CD14-positive monocyte (primary cell): ENCODE results near the gene HECTD1. TPM values are rescaled to one million over a fixed set of nuclear protein-coding genes. Genes with fewer than 3 reads are reported as not detected.

Source experiments
- DNase-seq, 3 donors: peaks; one replicate each; pipeline ENCODE4 v3.0.0-alpha.2; 2011 to 2022
- H2AFZ ChIP-seq: 2 replicates; pipeline ENCODE4 v1.6.0; 2012; ENCODE audit warnings: mild to moderate bottlenecking, low read depth, low read length, inconsistent platforms; ENCODE audit not compliant: insufficient read depth, poor library complexity, severe bottlenecking
- H3K27ac ChIP-seq, 2 donors: 1 replicate in 1 of 2; 2 replicates in 1 of 2; pipeline ENCODE4 v1.5.1; 2012 to 2013; ENCODE audit warnings: low read length in 2 of 2, control low read depth in 1 of 2, inconsistent platforms in 1 of 2, low read depth in 1 of 2, mild to moderate bottlenecking in 1 of 2
- H3K27me3 ChIP-seq, 2 donors: one replicate each; pipeline versions ENCODE4 v1.6.0 to v1.6.1; 2011 to 2013; ENCODE audit warnings: low read length in 2 of 2; ENCODE audit not compliant: control insufficient read depth in 2 of 2, insufficient read depth in 2 of 2
- H3K36me3 ChIP-seq, 2 donors: replicated peaks in 1 of 2; 1 replicate in 1 of 2; 2 replicates in 1 of 2; pipeline versions ENCODE4 v1.5.1 to v1.6.1; 2012 to 2013; ENCODE audit warnings: low read length in 2 of 2, control low read depth in 1 of 2, inconsistent platforms in 1 of 2, mild to moderate bottlenecking in 1 of 2; ENCODE audit not compliant: insufficient read depth in 2 of 2, control insufficient read depth in 1 of 2
- H3K4me1 ChIP-seq, 2 donors: 1 replicate in 1 of 2; 2 replicates in 1 of 2; pipeline versions ENCODE4 v1.5.1 to v1.6.1; 2012 to 2013; ENCODE audit warnings: low read length in 2 of 2, control low read depth in 1 of 2, inconsistent platforms in 1 of 2, mild to moderate bottlenecking in 1 of 2, moderate library complexity in 1 of 2; ENCODE audit not compliant: insufficient read depth in 2 of 2, control insufficient read depth in 1 of 2
- H3K4me2 ChIP-seq: replicated peaks from 2 replicates; pipeline ENCODE3; 2012; ENCODE audit warnings: low read length, moderate library complexity, mild to moderate bottlenecking; ENCODE audit not compliant: poor library complexity, severe bottlenecking; ENCODE audit errors: extremely low read depth
- H3K4me3 ChIP-seq, 3 experiments: fragments of 200-600 bp in 1 of 3; sonication (generic) in 1 of 3; replicated peaks in 1 of 3; 1 replicate in 2 of 3; 2 replicates in 1 of 3; pipeline ENCODE4 v1.5.1; 2011 to 2013; ENCODE audit warnings: low read length in 3 of 3, mild to moderate bottlenecking in 3 of 3, control low read depth in 2 of 3, low read depth in 2 of 3, inconsistent platforms in 1 of 3, moderate library complexity in 1 of 3
- H3K79me2 ChIP-seq: 2 replicates; pipeline ENCODE4 v1.6.0; 2012; ENCODE audit warnings: mild to moderate bottlenecking, control low read depth, inconsistent platforms, low read length, moderate library complexity; ENCODE audit not compliant: insufficient read depth
- H3K9ac ChIP-seq: 2 replicates; pipeline ENCODE4 v1.6.0; 2017; ENCODE audit warnings: low read length, mild to moderate bottlenecking; ENCODE audit not compliant: insufficient read depth, poor library complexity, severe bottlenecking
- H3K9me3 ChIP-seq, 2 donors: replicated peaks in 1 of 2; 1 replicate in 1 of 2; 2 replicates in 1 of 2; pipeline versions ENCODE4 v1.5.1 to v1.6.1; 2012 to 2013; ENCODE audit warnings: low read length in 2 of 2, control low read depth in 1 of 2; ENCODE audit not compliant: control insufficient read depth in 1 of 2, insufficient read depth in 1 of 2
- H4K20me1 ChIP-seq: 2 replicates; pipeline ENCODE4 v1.6.0; 2012; ENCODE audit warnings: mild to moderate bottlenecking, low read length, control low read depth, moderate library complexity; ENCODE audit not compliant: insufficient read depth
- H3K27ac Mint-ChIP-seq, 7 donors: one replicate each; pipeline ENCODE4 v1.8.0; 2020; ENCODE audit warnings: mild to moderate bottlenecking in 7 of 7, mixed read lengths in 7 of 7, moderate library complexity in 6 of 7, inconsistent platforms in 2 of 7
- H3K27me3 Mint-ChIP-seq, 3 donors: one replicate each; pipeline ENCODE4 v1.8.0; 2021 to 2022; ENCODE audit warnings: low read depth in 3 of 3, mild to moderate bottlenecking in 3 of 3, mixed read lengths in 3 of 3, moderate library complexity in 3 of 3, inconsistent platforms in 1 of 3
- H3K36me3 Mint-ChIP-seq, 2 donors: one replicate each; pipeline ENCODE4 v1.8.0; 2020; ENCODE audit warnings: mixed read lengths in 2 of 2, inconsistent platforms in 1 of 2, mild to moderate bottlenecking in 1 of 2
- H3K4me1 Mint-ChIP-seq: one replicate; pipeline ENCODE4 v1.8.0; 2020; ENCODE audit warnings: mild to moderate bottlenecking, mixed read lengths
- H3K4me3 Mint-ChIP-seq, 2 donors: one replicate each; pipeline ENCODE4 v1.8.0; 2020; ENCODE audit warnings: mild to moderate bottlenecking in 2 of 2, mixed read lengths in 2 of 2, moderate library complexity in 1 of 2
- H3K9me3 Mint-ChIP-seq, 7 donors: one replicate each; pipeline ENCODE4 v1.8.0; 2020 to 2022; ENCODE audit warnings: mixed read lengths in 7 of 7, mild to moderate bottlenecking in 6 of 7, moderate library complexity in 6 of 7, inconsistent platforms in 2 of 7
- WGBS: methylation state at CpG from one replicate; pipeline ENCODE4 v1.1.5; 2013; ENCODE audit warnings: missing lambda C conversion rate; ENCODE audit not compliant: insufficient coverage; 5-methylcytosine and 5-hydroxymethylcytosine counted together
- intact Hi-C, 2 donors: fragments of 100-400 bp; cut with micrococcal nuclease; formaldehyde crosslinking; loops; one replicate each; pipeline versions ENCODE4 v1.15.0 to v1.15.1; 2023
- polyA plus RNA-seq, 3 donors: library from polyadenylated mRNA; depleted of rRNA in 1 of 3; unstranded in 2 of 3; stranded (reverse) in 1 of 3; fragments of 300-500 nt in 2 of 3; fragments of >200 nt in 1 of 3; fragmentation: Illumina TruSeq in 2 of 3; gene quantifications; 1 replicate in 2 of 3; 2 replicates in 1 of 3; pipeline ENCODE4 v1.2.3, GENCODE V29; 2012 to 2021
- TF ChIP-seq, protein P1 (sequence below): fragments of 200-600 bp; IDR thresholded peaks from one replicate; pipeline ENCODE4 v1.8.0; 2022; ENCODE audit warnings: antibody characterized with exemption, mild to moderate bottlenecking

Gene HECTD1
- polyA plus RNA-seq, 3 donors: 12.7 to 55.9 (median 21.5) TPM

DNA sequence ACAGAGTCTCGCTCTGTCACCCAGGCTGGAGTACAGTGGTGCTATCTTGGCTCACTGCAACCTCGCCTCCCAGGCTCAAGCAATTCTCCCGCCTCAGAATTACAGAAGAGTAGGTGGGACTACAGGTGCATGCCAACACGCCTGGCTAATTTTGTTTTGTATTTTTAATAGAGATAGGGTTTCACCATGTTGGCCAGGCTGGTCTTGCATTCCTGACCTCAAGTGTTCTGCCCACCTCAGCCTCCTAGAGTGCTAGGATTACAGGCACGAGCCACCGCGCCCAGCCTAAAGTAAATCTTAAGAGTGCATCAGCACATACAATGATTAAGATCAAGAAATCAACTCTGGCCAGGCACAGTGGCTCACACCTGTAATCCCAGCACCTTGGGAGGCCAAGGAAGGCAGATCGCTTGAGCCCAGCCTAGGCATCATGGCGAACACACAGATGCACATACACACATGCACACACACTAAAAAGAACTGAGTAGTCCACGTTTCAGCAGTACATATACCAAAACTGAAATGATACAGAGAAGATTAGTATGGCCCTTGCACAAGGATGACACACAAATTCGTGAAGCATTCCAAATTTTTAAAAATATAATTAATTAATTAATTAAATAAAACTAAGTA is 65.0 kb downstream of the HECTD1 start:
- no peak overlapping the region for H3K27ac Mint-ChIP-seq
- 98% methylated on average over 7 of the region's 11 CpGs for WGBS
- DNase-seq: no peak
- no peak overlapping the region for H3K9ac ChIP-seq
- peaks cover 1% of the 10 kb centered on the region for H4K20me1 ChIP-seq
- H3K79me2 ChIP-seq: peaks cover 4% of the 10 kb centered on the region
- no peak overlapping the region for H3K4me3 Mint-ChIP-seq
- no peak overlapping the region for H3K27ac ChIP-seq
- no peak overlapping the region for H3K4me3 ChIP-seq
- H3K4me2 ChIP-seq: no peak overlapping the region
- H3K36me3 Mint-ChIP-seq: peaks cover 59 to 76% of the 10 kb centered on the region in 2 donors
- peaks cover 95 to 99% of the 10 kb centered on the region in 2 donors for H3K36me3 ChIP-seq
- H3K27me3 ChIP-seq: no peaks in the 10 kb centered on the region
- H3K4me1 Mint-ChIP-seq: no peaks in the 10 kb centered on the region
- intact Hi-C loops: no loop called here
- TF ChIP-seq, protein P1, sequence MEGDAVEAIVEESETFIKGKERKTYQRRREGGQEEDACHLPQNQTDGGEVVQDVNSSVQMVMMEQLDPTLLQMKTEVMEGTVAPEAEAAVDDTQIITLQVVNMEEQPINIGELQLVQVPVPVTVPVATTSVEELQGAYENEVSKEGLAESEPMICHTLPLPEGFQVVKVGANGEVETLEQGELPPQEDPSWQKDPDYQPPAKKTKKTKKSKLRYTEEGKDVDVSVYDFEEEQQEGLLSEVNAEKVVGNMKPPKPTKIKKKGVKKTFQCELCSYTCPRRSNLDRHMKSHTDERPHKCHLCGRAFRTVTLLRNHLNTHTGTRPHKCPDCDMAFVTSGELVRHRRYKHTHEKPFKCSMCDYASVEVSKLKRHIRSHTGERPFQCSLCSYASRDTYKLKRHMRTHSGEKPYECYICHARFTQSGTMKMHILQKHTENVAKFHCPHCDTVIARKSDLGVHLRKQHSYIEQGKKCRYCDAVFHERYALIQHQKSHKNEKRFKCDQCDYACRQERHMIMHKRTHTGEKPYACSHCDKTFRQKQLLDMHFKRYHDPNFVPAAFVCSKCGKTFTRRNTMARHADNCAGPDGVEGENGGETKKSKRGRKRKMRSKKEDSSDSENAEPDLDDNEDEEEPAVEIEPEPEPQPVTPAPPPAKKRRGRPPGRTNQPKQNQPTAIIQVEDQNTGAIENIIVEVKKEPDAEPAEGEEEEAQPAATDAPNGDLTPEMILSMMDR: no peak
- H3K4me1 ChIP-seq: no peaks in the 10 kb centered on the region
- no peaks in the 10 kb centered on the region for H3K9me3 Mint-ChIP-seq
- no peaks in the 10 kb centered on the region for H3K27me3 Mint-ChIP-seq
- no peaks in the 10 kb centered on the region for H3K9me3 ChIP-seq
- H2AFZ ChIP-seq: no peak overlapping the region

DNA sequence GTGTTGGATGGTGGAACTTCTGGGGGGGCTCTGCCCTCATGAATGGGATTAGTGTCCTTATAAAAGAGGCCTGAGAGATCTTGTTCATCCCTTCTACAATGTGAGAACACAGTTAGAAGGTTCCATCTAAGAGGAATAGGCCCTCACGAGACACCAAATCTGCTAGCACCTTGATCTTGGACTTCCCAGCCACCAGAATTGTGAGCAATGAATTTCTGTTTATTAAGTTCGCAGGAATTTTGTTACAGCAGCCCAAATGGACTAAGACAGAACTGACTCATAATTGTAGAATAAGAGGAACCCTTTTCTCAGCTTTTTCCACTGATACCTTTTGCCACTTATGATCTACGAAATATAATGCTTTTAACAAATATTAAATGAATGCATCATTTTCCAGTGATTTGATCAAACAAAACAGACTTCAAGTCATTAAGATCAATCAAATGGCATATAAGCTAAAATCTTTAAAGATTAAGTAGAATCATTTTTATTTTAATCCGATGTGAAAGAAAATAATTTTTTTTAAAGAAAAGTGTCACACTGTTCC is 68.2 kb downstream of the HECTD1 start:
- H3K4me3 ChIP-seq: no peak overlapping the region
- intact Hi-C loops: no loop called here
- peaks cover 9% of the 10 kb centered on the region for H4K20me1 ChIP-seq
- TF ChIP-seq, protein P1: no peak
- H3K4me3 Mint-ChIP-seq: no peak overlapping the region
- DNase-seq: no peak
- no peaks in the 10 kb centered on the region for H3K4me1 ChIP-seq
- no peak overlapping the region for H3K4me2 ChIP-seq
- H3K9ac ChIP-seq: no peak overlapping the region
- H3K27ac ChIP-seq: no peak overlapping the region
- no peaks in the 10 kb centered on the region for H3K4me1 Mint-ChIP-seq
- no peak overlapping the region for H2AFZ ChIP-seq
- H3K9me3 ChIP-seq: no peaks in the 10 kb centered on the region
- peaks cover 3% of the 10 kb centered on the region for H3K79me2 ChIP-seq
- no peaks in the 10 kb centered on the region for H3K27me3 Mint-ChIP-seq
- H3K36me3 ChIP-seq: peaks cover 87 to 97% of the 10 kb centered on the region in 2 donors
- H3K9me3 Mint-ChIP-seq: no peaks in the 10 kb centered on the region
- no peaks in the 10 kb centered on the region for H3K27me3 ChIP-seq
- no CpG with 5 or more reads among the region's 4 CpGs for WGBS
- peak overlapping the region in 2 of 7 donors; percentile 23 to 50 for H3K27ac Mint-ChIP-seq
- H3K36me3 Mint-ChIP-seq: peaks cover 62 to 84% of the 10 kb centered on the region in 2 donors
